ENCODE data around the gene COMP. TPM values are rescaled to one million over a fixed set of nuclear protein-coding genes. Genes with fewer than 3 reads are reported as not detected.
A peak's percentile ranks its signal among the peaks of the same experiment; 100 is the strongest.

Gene COMP
- total RNA-seq, 1 donor from 2014 or later, result 8.1 TPM

GRCh38 chr19:18768997-18769891 is 21.9 kb downstream of the COMP start:
- DNase-seq, result peak; percentile 77

- DNase-seq, result peak; percentile 72
These were observed 22.9 kb downstream of the COMP start for GRCh38 chr19:18768046-18768771.

GRCh38 chr19:18765224-18765623 is 25.9 kb downstream of the COMP start:
- no peak for DNase-seq

GRCh38 chr19:18764591-18765051 is 26.5 kb downstream of the COMP start:
- DNase-seq, result no peak

GRCh38 chr19:18763674-18764590 is 27.2 kb downstream of the COMP start:
- no peak for DNase-seq

GRCh38 chr19:18762125-18763023 is 28.7 kb downstream of the COMP start:
- DNase-seq, result peak; percentile 94

GRCh38 chr19:18761531-18762110 is 29.5 kb downstream of the COMP start:
- no peak for DNase-seq

- DNase-seq, result no peak
These were observed 30.4 kb downstream of the COMP start for GRCh38 chr19:18760440-18761383.

GRCh38 chr19:18759995-18760426 is 31.1 kb downstream of the COMP start:
- DNase-seq, result no peak

- no peak for DNase-seq
These were observed 31.7 kb downstream of the COMP start for GRCh38 chr19:18759304-18759994.

- DNase-seq, result peak; percentile 70
These were observed 34.2 kb downstream of the COMP start for GRCh38 chr19:18756896-18757295.

GRCh38 chr19:18754501-18754900 is 36.6 kb downstream of the COMP start:
- no peak for DNase-seq

- DNase-seq, result no peak
These were observed 39.5 kb downstream of the COMP start for GRCh38 chr19:18751571-18751970.

GRCh38 chr19:18750295-18750970 is 40.7 kb downstream of the COMP start:
- no peak for DNase-seq

- no peak for DNase-seq
These were observed 41.5 kb downstream of the COMP start for GRCh38 chr19:18749362-18750231.

- peak; percentile 71 for DNase-seq
These were observed 44.4 kb downstream of the COMP start for GRCh38 chr19:18746401-18747325.
